Vagina (tissue), 2 donors: ENCODE measurements around the gene FAM107B. TPM values are rescaled to one million over a fixed set of nuclear protein-coding genes. Genes with fewer than 3 reads are reported as not detected.

Source experiments
- DNase-seq, 2 donors: peaks; one replicate each; pipeline ENCODE4 v3.0.0-alpha.2; 2017; ENCODE audit errors: extremely low spot score in 2 of 2
- H3K27ac ChIP-seq: fragments of 200-600 bp; sonication (generic); one replicate; pipeline ENCODE4 v1.5.1; 2019
- H3K27me3 ChIP-seq: fragments of 200-600 bp; sonication (generic); one replicate; pipeline ENCODE4 v1.5.1; 2019
- H3K36me3 ChIP-seq, 2 donors: fragments of 200-600 bp; sonication (generic); one replicate each; pipeline ENCODE4 v1.5.1; 2017 to 2019
- H3K4me1 ChIP-seq: fragments of 200-600 bp; sonication (generic); one replicate; pipeline ENCODE4 v1.5.1; 2019
- H3K4me3 ChIP-seq, 2 donors: fragments of 200-600 bp; sonication (generic); 1 replicate in 1 of 2; 2 replicates in 1 of 2; pipeline ENCODE4 v1.5.1; 2016 to 2019
- H3K9me3 ChIP-seq: fragments of 200-600 bp; sonication (generic); one replicate; pipeline ENCODE4 v1.5.1; 2019
- POLR2A ChIP-seq, 2 donors: fragments of 450-650 bp; IDR thresholded peaks; one replicate each; pipeline ENCODE4 v1.6.1; 2017; ENCODE audit warnings: antibody characterized with exemption in 2 of 2, mild to moderate bottlenecking in 2 of 2, moderate library complexity in 2 of 2
- POLR2AphosphoS5 ChIP-seq, 2 donors: sonication (generic); formaldehyde crosslinking; IDR thresholded peaks; one replicate each; pipeline ENCODE4 v1.9.0; 2017; ENCODE audit warnings: antibody characterized with exemption in 2 of 2, mild to moderate bottlenecking in 2 of 2, low read depth in 1 of 2; ENCODE audit not compliant: insufficient read depth in 1 of 2
- intact Hi-C: fragments of 100-400 bp; cut with DNase I; formaldehyde crosslinking; loops from one replicate; pipeline ENCODE4 v1.15.1; 2023
- total RNA-seq: library from RNA; depleted of rRNA; stranded (reverse); fragments of >200 nt; gene quantifications from one replicate; pipeline ENCODE4 v1.2.3, GENCODE V29; 2016
- TF ChIP-seq, protein P1 (sequence below), 3 experiments: fragments of 450-650 bp in 2 of 3; fragments of 200-600 bp in 1 of 3; sonication (generic) in 1 of 3; IDR thresholded peaks; one replicate each; pipeline ENCODE4 v1.5.1; 2017 to 2019; ENCODE audit warnings: antibody characterized with exemption in 3 of 3, mild to moderate bottlenecking in 2 of 3, moderate library complexity in 2 of 3

The FAM107B gene
- total RNA-seq, 1 donor from 2014 or later, result 33.4 TPM

DNA sequence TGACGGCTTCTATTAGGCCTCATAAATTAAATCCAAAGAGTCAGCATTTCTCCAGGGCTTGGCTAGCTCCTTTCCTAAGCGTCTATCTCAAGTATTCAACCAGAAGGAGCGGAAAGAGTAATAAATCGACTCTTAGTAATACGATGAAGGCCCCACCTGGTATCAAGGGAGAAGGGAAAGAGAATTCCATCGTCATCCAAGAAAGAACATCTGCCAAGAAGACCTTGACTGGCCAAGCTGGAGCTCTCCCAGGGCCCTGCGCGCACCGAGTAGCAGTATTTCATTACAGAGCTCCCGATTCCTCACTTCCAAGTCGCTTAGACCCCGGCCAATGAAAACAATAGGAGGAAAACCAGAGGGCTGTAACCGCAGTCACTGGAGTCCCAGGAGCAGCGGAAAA is 266.0 kb downstream of the FAM107B start:
- no peak for TF ChIP-seq POLR2A (IDR thresholded peaks at IDR 0.05)
- TF ChIP-seq POLR2AphosphoS5 (IDR thresholded peaks at IDR 0.05; ENCODE audit: insufficient read depth in 1 of 2, low read depth in 1 of 2), result no peak
- TF ChIP-seq, protein P1, sequence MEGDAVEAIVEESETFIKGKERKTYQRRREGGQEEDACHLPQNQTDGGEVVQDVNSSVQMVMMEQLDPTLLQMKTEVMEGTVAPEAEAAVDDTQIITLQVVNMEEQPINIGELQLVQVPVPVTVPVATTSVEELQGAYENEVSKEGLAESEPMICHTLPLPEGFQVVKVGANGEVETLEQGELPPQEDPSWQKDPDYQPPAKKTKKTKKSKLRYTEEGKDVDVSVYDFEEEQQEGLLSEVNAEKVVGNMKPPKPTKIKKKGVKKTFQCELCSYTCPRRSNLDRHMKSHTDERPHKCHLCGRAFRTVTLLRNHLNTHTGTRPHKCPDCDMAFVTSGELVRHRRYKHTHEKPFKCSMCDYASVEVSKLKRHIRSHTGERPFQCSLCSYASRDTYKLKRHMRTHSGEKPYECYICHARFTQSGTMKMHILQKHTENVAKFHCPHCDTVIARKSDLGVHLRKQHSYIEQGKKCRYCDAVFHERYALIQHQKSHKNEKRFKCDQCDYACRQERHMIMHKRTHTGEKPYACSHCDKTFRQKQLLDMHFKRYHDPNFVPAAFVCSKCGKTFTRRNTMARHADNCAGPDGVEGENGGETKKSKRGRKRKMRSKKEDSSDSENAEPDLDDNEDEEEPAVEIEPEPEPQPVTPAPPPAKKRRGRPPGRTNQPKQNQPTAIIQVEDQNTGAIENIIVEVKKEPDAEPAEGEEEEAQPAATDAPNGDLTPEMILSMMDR (IDR thresholded peaks at IDR 0.05), result no peak
- Histone ChIP-seq H3K4me3 (no peak overlapping the region), H3K4me1 (no peaks in the 10 kb centered on the region), H3K27me3 (no peaks in the 10 kb centered on the region), H3K27ac (no peak overlapping the region), H3K9me3 (no peaks in the 10 kb centered on the region), H3K36me3 (no peaks in the 10 kb centered on the region)
- intact Hi-C loops, result loop anchor here (10.0 kb wide), 1 partner anchor 326 kb away; the partner anchor contains the start of genes CDNF, HSPA14 and MSANTD7
- DNase-seq, result no peak

DNA sequence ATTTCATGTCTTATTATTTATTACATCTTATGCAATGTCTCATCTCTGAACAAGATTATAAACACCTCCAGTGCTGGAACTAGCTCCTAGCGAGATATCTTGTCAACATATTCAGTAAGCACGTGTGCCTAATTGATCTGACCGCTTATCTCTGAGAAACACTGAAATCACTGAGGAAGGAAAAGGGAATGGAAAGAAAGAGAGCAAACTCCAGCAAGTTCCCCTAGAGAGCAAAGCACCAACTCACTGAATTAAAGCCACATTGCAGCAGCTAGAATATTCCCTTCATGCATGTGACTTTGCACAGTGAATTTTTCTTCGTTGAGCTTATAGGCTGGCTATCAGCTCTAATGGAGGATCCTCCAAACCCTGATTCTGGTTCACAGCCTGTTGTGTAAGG is 266.9 kb downstream of the FAM107B start:
- no peaks in the 10 kb centered on the region for H3K4me1 ChIP-seq
- intact Hi-C loops, result loop anchor here (10.0 kb wide), 1 partner anchor 327 kb away; the partner anchor contains the start of genes CDNF, HSPA14 and MSANTD7
- H3K4me3 ChIP-seq, result no peak overlapping the region
- H3K36me3 ChIP-seq, result no peaks in the 10 kb centered on the region
- no peak for DNase-seq
- no peak overlapping the region for H3K27ac ChIP-seq
- TF ChIP-seq, protein P1 (IDR thresholded peaks at IDR 0.05), result no peak
- no peak for TF ChIP-seq POLR2AphosphoS5 (IDR thresholded peaks at IDR 0.05; ENCODE audit: insufficient read depth in 1 of 2, low read depth in 1 of 2)
- TF ChIP-seq POLR2A (IDR thresholded peaks at IDR 0.05), result no peak
- no peaks in the 10 kb centered on the region for H3K27me3 ChIP-seq
- H3K9me3 ChIP-seq, result no peaks in the 10 kb centered on the region

DNA sequence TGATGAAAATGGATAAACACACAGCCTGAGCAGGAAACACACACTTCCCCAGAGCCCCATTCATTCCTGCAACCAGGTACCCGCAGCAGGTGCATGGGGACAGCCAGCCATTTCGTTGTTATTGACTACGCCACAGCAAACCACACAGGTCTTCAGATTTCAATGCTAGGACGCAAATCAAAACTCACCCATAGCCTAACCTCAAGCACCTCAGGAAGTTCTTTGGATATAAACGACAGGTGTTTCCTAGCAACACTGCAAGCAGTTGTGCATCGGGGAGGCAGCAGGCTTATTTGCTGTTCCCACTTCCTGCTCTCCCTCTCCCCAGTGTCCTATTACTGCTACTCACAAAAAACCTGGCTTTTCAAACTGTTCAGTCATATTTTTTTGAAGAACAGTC is 267.5 kb downstream of the FAM107B start:
- Histone ChIP-seq H3K27me3 (no peaks in the 10 kb centered on the region), H3K36me3 (no peaks in the 10 kb centered on the region), H3K9me3 (no peaks in the 10 kb centered on the region), H3K4me1 (no peaks in the 10 kb centered on the region), H3K27ac (no peak overlapping the region), H3K4me3 (no peak overlapping the region)
- TF ChIP-seq POLR2AphosphoS5 (IDR thresholded peaks at IDR 0.05; ENCODE audit: insufficient read depth in 1 of 2, low read depth in 1 of 2), result no peak
- TF ChIP-seq POLR2A (IDR thresholded peaks at IDR 0.05), result no peak
- TF ChIP-seq, protein P1 (IDR thresholded peaks at IDR 0.05), result no peak
- DNase-seq, result no peak
- intact Hi-C loops, result loop anchor here (10.0 kb wide), 1 partner anchor 328 kb away; the partner anchor contains the start of genes CDNF, HSPA14 and MSANTD7

DNA sequence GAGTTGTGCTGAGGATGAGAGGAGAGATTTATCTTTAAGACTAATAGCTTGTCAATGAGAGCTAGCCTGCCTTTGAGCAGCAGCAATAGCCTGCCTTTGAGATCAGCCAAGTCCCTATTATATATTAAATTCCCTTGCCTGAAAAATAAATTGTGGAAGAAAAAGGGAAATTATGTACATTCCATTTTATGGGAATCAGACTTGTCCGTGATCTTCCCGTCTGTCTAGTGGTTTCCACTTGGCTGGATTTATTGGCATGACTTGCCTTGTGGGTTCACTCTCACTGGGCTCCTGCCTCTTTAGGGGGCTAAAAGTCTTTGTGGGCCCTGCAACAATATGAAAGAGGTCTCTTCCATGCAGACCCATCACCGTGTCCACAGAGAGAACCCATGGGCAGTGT is 272.3 kb downstream of the FAM107B start:
- Histone ChIP-seq H3K4me1 (peaks cover 9% of the 10 kb centered on the region), H3K36me3 (no peaks in the 10 kb centered on the region)
- intact Hi-C loops, result loop anchor here (10.0 kb wide), 1 partner anchor 332 kb away; the partner anchor contains the start of genes CDNF, HSPA14 and MSANTD7

More for the DNA sequence above, 272.3 kb downstream of the FAM107B start:
- H3K27ac ChIP-seq, result no peak overlapping the region
- no peak for DNase-seq
- H3K9me3 ChIP-seq, result no peaks in the 10 kb centered on the region
- H3K27me3 ChIP-seq, result no peaks in the 10 kb centered on the region
- TF ChIP-seq POLR2A (IDR thresholded peaks at IDR 0.05), result no peak
- no peak for TF ChIP-seq POLR2AphosphoS5 (IDR thresholded peaks at IDR 0.05; ENCODE audit: insufficient read depth in 1 of 2, low read depth in 1 of 2)
- TF ChIP-seq, protein P1 (IDR thresholded peaks at IDR 0.05), result no peak
- no peak overlapping the region for H3K4me3 ChIP-seq
